PC-9 (cell line): ENCODE results near the gene ARMH2. TPM values are rescaled to one million over a fixed set of nuclear protein-coding genes. Genes with fewer than 3 reads are reported as not detected.

Experiments used
- BruUV-seq: library from RNA; stranded (reverse); fragments of 400-500 nt; replicated peaks from 2 replicates; lab custom pipeline; 2021; lab: Mats Ljungman, UMichigan
- CTCF ChIA-PET: fragments of 300-600 bp; sonication (Branson Sonifier 250); formaldehyde crosslinking; loops from one replicate; lab custom pipeline; 2022; ENCODE audit warnings: antibody characterized with exemption; lab: Charles Lee
- POLR2A ChIA-PET: fragments of 300-600 bp; sonication (Branson Sonifier 250); formaldehyde crosslinking; loops from one replicate; lab custom pipeline; 2022; ENCODE audit warnings: antibody characterized with exemption; ENCODE audit not compliant: unreplicated experiment; lab: Charles Lee
- DNase-seq, 2 experiments: peaks; one replicate each; pipeline versions ENCODE4 v3.0.0 to v3.0.0-alpha.2; 2015 to 2022; ENCODE audit warnings: mixed read lengths in 1 of 2
- H2AFZ ChIP-seq: fragments of 200-600 bp; sonication (generic); 2 replicates; pipeline ENCODE4 v1.8.1; 2017; ENCODE audit warnings: antibody characterized with exemption
- H3F3A ChIP-seq: fragments of 200-600 bp; sonication (generic); 2 replicates; pipeline ENCODE4 v1.8.1; 2017; ENCODE audit warnings: antibody characterized with exemption, mild to moderate bottlenecking, low read depth; ENCODE audit not compliant: insufficient read depth
- H3K27ac ChIP-seq: fragments of 200-600 bp; sonication (generic); 2 replicates; pipeline ENCODE4 v1.6.1; 2016; ENCODE audit warnings: mixed run types
- H3K27me3 ChIP-seq: fragments of 200-600 bp; sonication (generic); 2 replicates; pipeline ENCODE4 v1.6.1; 2016; ENCODE audit warnings: low read depth, mixed run types; ENCODE audit not compliant: insufficient read depth
- H3K36me3 ChIP-seq: fragments of 200-600 bp; sonication (generic); 2 replicates; pipeline ENCODE4 v1.6.1; 2016; ENCODE audit warnings: low read depth, mixed run types
- H3K4me1 ChIP-seq: fragments of 200-600 bp; sonication (generic); replicated peaks from 2 replicates; pipeline ENCODE4 v1.6.1; 2016; ENCODE audit warnings: mixed run types; ENCODE audit not compliant: insufficient read depth
- H3K4me2 ChIP-seq: fragments of 200-600 bp; sonication (generic); 2 replicates; pipeline ENCODE4 v1.6.1; 2017; ENCODE audit warnings: mixed run types
- H3K4me3 ChIP-seq: fragments of 200-600 bp; sonication (generic); 2 replicates; pipeline ENCODE4 v1.6.1; 2016; ENCODE audit warnings: mixed run types
- H3K79me2 ChIP-seq: fragments of 200-600 bp; sonication (generic); 2 replicates; pipeline ENCODE4 v1.6.1; 2017; ENCODE audit warnings: low read depth, mixed run types
- H3K9me2 ChIP-seq: fragments of 200-600 bp; sonication (generic); 2 replicates; pipeline ENCODE4 v1.8.1; 2017; ENCODE audit warnings: mild to moderate bottlenecking; ENCODE audit not compliant: insufficient read depth
- H3K9me3 ChIP-seq: fragments of 200-600 bp; sonication (generic); 2 replicates; pipeline ENCODE4 v1.8.1; 2016; ENCODE audit warnings: low read depth; ENCODE audit not compliant: insufficient read depth
- H4K20me1 ChIP-seq: fragments of 200-600 bp; sonication (generic); 2 replicates; pipeline ENCODE4 v1.8.1; 2017; ENCODE audit not compliant: insufficient read depth
- CTCF ChIP-seq: fragments of 200-600 bp; sonication (generic); conservative IDR thresholded peaks from 2 replicates; pipeline ENCODE4 v1.6.1; 2017; ENCODE audit warnings: mixed run types, antibody characterized with exemption, mild to moderate bottlenecking, moderate library complexity
- EZH2 ChIP-seq: fragments of 200-600 bp; sonication (generic); IDR thresholded peaks from 2 replicates; pipeline ENCODE4 v1.8.0; 2017; ENCODE audit warnings: antibody characterized with exemption, low read depth
- intact Hi-C: fragments of 100-400 bp; cut with micrococcal nuclease; formaldehyde crosslinking; loops from one replicate; pipeline ENCODE4 v1.10.0; 2022; ENCODE audit not compliant: unreplicated experiment
- total RNA-seq: library from RNA; stranded (reverse); gene quantifications from 2 replicates; pipeline ENCODE4 v1.2.3, GENCODE V29; 2021

Gene ARMH2
- total RNA-seq, 1 experiment from 2014 or later = not detected

GRCh38 chr6:24845578-24845977 is 46.9 kb upstream of the ARMH2 start:
- Histone ChIP-seq H3K27ac (no peak overlapping the region), H3K27me3 (no peaks in the 10 kb centered on the region), H3K9me3 (no peaks in the 10 kb centered on the region), H3K36me3 (no peaks in the 10 kb centered on the region), H3F3A (no peaks in the 10 kb centered on the region), H3K9me2 (no peaks in the 10 kb centered on the region), H2AFZ (no peak overlapping the region), H3K4me2 (no peak overlapping the region), H4K20me1 (no peaks in the 10 kb centered on the region), H3K79me2 (no peaks in the 10 kb centered on the region), H3K4me1 (no peaks in the 10 kb centered on the region), H3K4me3 (no peak overlapping the region)
- no TSS peak for BruUV-seq
- CTCF ChIA-PET = interaction anchor here (0.7 kb wide), 1 partner anchor 949 kb away, joined by 10 read pairs; no protein-coding TSS in a partner anchor
- TF ChIP-seq EZH2 (no peak), CTCF (no peak)
- intact Hi-C loops = no loop called here
- POLR2A ChIA-PET = interaction anchor here (0.6 to 0.9 kb wide), 3 partner anchors 187 to 1031 kb away, joined by 3 read pairs; no protein-coding TSS in a partner anchor
- DNase-seq = no peak

GRCh38 chr6:24844903-24845302 is 46.2 kb upstream of the ARMH2 start:
- CTCF ChIA-PET = no interaction called here
- TF ChIP-seq EZH2 (no peak), CTCF (no peak)

GRCh38 chr6:24844061-24844460 is 45.3 kb upstream of the ARMH2 start:
- no peaks in the 10 kb centered on the region for H3K79me2 ChIP-seq
- H3K4me1 ChIP-seq = no peaks in the 10 kb centered on the region
- H3F3A ChIP-seq = no peaks in the 10 kb centered on the region
- no peaks in the 10 kb centered on the region for H3K9me3 ChIP-seq
- intact Hi-C loops = no loop called here
- no peak overlapping the region for H2AFZ ChIP-seq
- H3K4me2 ChIP-seq = no peak overlapping the region
- H3K36me3 ChIP-seq = no peaks in the 10 kb centered on the region
- CTCF ChIA-PET = no interaction called here
- H3K9me2 ChIP-seq = no peaks in the 10 kb centered on the region
- no peak overlapping the region for H3K27ac ChIP-seq
- no TSS peak for BruUV-seq
- H4K20me1 ChIP-seq = no peaks in the 10 kb centered on the region
- POLR2A ChIA-PET = interaction anchor here (0.6 kb wide), 1 partner anchor 49 kb away, joined by 3 read pairs; no protein-coding TSS in a partner anchor
- H3K27me3 ChIP-seq = no peaks in the 10 kb centered on the region
- no peak overlapping the region for H3K4me3 ChIP-seq
- TF ChIP-seq EZH2 (no peak), CTCF (no peak)
- no peak for DNase-seq

More at GRCh38 chr6:24844903-24845302, 46.2 kb upstream of the ARMH2 start:
- H3K4me2 ChIP-seq = no peak overlapping the region
- H3K4me3 ChIP-seq = no peak overlapping the region
- no peaks in the 10 kb centered on the region for H3K9me3 ChIP-seq
- H3K4me1 ChIP-seq = no peaks in the 10 kb centered on the region
- H3F3A ChIP-seq = no peaks in the 10 kb centered on the region
- H3K36me3 ChIP-seq = no peaks in the 10 kb centered on the region
- H2AFZ ChIP-seq = no peak overlapping the region
- H3K27ac ChIP-seq = no peak overlapping the region
- no peak for DNase-seq
- no peaks in the 10 kb centered on the region for H3K27me3 ChIP-seq
- no peaks in the 10 kb centered on the region for H3K9me2 ChIP-seq
- intact Hi-C loops = no loop called here
- POLR2A ChIA-PET = interaction anchor here (0.6 kb wide), 1 partner anchor 1032 kb away, joined by 3 read pairs; no protein-coding TSS in a partner anchor
- BruUV-seq = no TSS peak
- no peaks in the 10 kb centered on the region for H3K79me2 ChIP-seq
- no peaks in the 10 kb centered on the region for H4K20me1 ChIP-seq
